Gastrocnemius medialis (tissue), 4 donors: Measurements from ENCODE around the gene CCDC187. TPM values are rescaled to one million over a fixed set of nuclear protein-coding genes. Genes with fewer than 3 reads are reported as not detected.

Experiments used
- ATAC-seq, 2 donors: fragments of 150-250 bp; one replicate each; pipeline ENCODE4 v1.9.1; 2016
- DNase-seq, 2 donors: peaks; one replicate each; pipeline ENCODE4 v3.0.0-alpha.2; 2019
- H3K27ac ChIP-seq, 4 donors: fragments of 200-600 bp; sonication (generic); 1 replicate in 1 of 4; 2 replicates in 3 of 4; pipeline ENCODE4 v1.5.1; 2016 to 2018; ENCODE audit warnings: mild to moderate bottlenecking in 2 of 4, moderate library complexity in 1 of 4
- H3K27me3 ChIP-seq, 3 donors: fragments of 200-600 bp; sonication (generic) in 2 of 3; 1 replicate in 1 of 3; 2 replicates in 2 of 3; pipeline versions ENCODE4 v1.5.1 to v1.6.0; 2016 to 2019; ENCODE audit warnings: mild to moderate bottlenecking in 1 of 3, moderate library complexity in 1 of 3
- H3K36me3 ChIP-seq, 2 donors: fragments of 200-600 bp; sonication (generic) in 1 of 2; one replicate each; pipeline ENCODE4 v1.5.1; 2017 to 2018
- H3K4me1 ChIP-seq, 2 donors: fragments of 200-600 bp; sonication (generic) in 1 of 2; one replicate each; pipeline ENCODE4 v1.5.1; 2016 to 2017; ENCODE audit warnings: mild to moderate bottlenecking in 2 of 2
- H3K4me3 ChIP-seq, 4 donors: fragments of 200-600 bp; sonication (generic) in 3 of 4; 1 replicate in 1 of 4; 2 replicates in 3 of 4; pipeline ENCODE4 v1.5.1; 2016 to 2019; ENCODE audit warnings: mild to moderate bottlenecking in 2 of 4
- H3K9me3 ChIP-seq, 3 donors: fragments of 200-600 bp; sonication (generic) in 2 of 3; 1 replicate in 1 of 3; 2 replicates in 2 of 3; pipeline ENCODE4 v1.5.1; 2016 to 2019
- POLR2A ChIP-seq, 2 donors: fragments of 450-650 bp; IDR thresholded peaks; one replicate each; pipeline ENCODE4 v1.6.1; 2017; ENCODE audit warnings: antibody characterized with exemption in 2 of 2, mild to moderate bottlenecking in 2 of 2, moderate library complexity in 2 of 2
- in situ Hi-C, 4 donors: fragments of 200-750 bp; cut with MboI; loops; one replicate each; pipeline versions ENCODE4 v1.15.0 to v1.8.0; 2017; ENCODE audit warnings: low sequenced_read_pairs in 4 of 4
- intact Hi-C: fragments of 100-400 bp; cut with DNase I; formaldehyde crosslinking; loops from one replicate; pipeline ENCODE4 v1.15.1; 2023; ENCODE audit warnings: low total_unique reads
- total RNA-seq, 4 donors: library from RNA; depleted of rRNA; stranded (reverse); fragments of >200 nt; gene quantifications; one replicate each; pipeline versions ENCODE4 v1.1.0 to v1.2.3, GENCODE V29; 2016
- TF ChIP-seq, protein P1 (sequence below), 5 experiments: fragments of 450-650 bp in 3 of 5; fragments of 200-600 bp in 2 of 5; sonication (generic) in 2 of 5; IDR thresholded peaks in 4 of 5; conservative IDR thresholded peaks in 1 of 5; 1 replicate in 4 of 5; 2 replicates in 1 of 5; pipeline ENCODE4 v1.5.1; 2016 to 2019; ENCODE audit warnings: antibody characterized with exemption in 5 of 5, mild to moderate bottlenecking in 3 of 5, moderate library complexity in 3 of 5

The CCDC187 gene
- total RNA-seq, 4 donors from 2014 or later, result not detected

GRCh38 chr9:136329211-136329627 lies 25.3 kb upstream of the CCDC187 start:
- intact Hi-C loops, result no loop called here
- in situ Hi-C loops, result no loop called here
- DNase-seq (no peak), ATAC-seq (no peak)
- Histone ChIP-seq H3K36me3 (no peaks in the 10 kb centered on the region), H3K9me3 (no peaks in the 10 kb centered on the region), H3K4me1 (peaks cover 0 to 11% of the 10 kb centered on the region in 2 donors), H3K4me3 (no peak overlapping the region), H3K27me3 (peaks cover 4 to 24% (median 16%) of the 10 kb centered on the region in 3 donors), H3K27ac (no peak overlapping the region)
- TF ChIP-seq, protein P1, sequence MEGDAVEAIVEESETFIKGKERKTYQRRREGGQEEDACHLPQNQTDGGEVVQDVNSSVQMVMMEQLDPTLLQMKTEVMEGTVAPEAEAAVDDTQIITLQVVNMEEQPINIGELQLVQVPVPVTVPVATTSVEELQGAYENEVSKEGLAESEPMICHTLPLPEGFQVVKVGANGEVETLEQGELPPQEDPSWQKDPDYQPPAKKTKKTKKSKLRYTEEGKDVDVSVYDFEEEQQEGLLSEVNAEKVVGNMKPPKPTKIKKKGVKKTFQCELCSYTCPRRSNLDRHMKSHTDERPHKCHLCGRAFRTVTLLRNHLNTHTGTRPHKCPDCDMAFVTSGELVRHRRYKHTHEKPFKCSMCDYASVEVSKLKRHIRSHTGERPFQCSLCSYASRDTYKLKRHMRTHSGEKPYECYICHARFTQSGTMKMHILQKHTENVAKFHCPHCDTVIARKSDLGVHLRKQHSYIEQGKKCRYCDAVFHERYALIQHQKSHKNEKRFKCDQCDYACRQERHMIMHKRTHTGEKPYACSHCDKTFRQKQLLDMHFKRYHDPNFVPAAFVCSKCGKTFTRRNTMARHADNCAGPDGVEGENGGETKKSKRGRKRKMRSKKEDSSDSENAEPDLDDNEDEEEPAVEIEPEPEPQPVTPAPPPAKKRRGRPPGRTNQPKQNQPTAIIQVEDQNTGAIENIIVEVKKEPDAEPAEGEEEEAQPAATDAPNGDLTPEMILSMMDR (IDR thresholded peaks at IDR 0.05 in 4 of 5, conservative IDR thresholded peaks at IDR 0.05 in 1 of 5), result no peak
- no peak for TF ChIP-seq POLR2A (IDR thresholded peaks at IDR 0.05)

DNA sequence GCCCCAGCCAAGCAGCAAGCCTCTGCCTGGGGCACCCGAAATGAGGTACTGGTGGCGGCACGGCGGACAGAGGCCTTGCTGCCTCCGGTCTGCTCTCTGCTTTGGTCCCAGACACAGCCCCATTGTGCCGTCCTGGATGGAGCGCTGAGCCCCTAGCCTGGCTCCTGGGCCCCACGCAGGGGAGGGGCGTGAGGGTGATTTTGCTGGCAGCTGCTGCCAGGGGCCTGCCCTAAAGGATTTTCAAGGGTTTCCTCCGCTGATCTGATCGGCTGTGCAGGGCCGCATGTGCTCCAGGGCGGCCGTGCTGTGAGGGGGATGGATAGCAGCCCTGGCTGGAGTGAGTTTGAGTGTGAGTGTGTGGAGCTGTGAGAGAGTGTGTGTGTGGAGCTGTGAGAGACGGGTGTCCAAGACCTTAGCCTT lies 24.7 kb upstream of the CCDC187 start:
- no peak for ATAC-seq
- TF ChIP-seq POLR2A (IDR thresholded peaks at IDR 0.05), result no peak
- TF ChIP-seq, protein P1 (IDR thresholded peaks at IDR 0.05 in 4 of 5, conservative IDR thresholded peaks at IDR 0.05 in 1 of 5), result no peak
- DNase-seq, result no peak
- Histone ChIP-seq H3K36me3 (no peaks in the 10 kb centered on the region), H3K27me3 (peaks cover 5 to 24% (median 16%) of the 10 kb centered on the region in 3 donors), H3K4me1 (peaks cover 0 to 11% of the 10 kb centered on the region in 2 donors), H3K27ac (no peak overlapping the region), H3K4me3 (peak overlapping the region in 3 of 4 donors; percentile 46 to 57 (median 53)), H3K9me3 (no peaks in the 10 kb centered on the region)
- in situ Hi-C loops, result no loop called here
- intact Hi-C loops, result no loop called here

- H3K27me3 ChIP-seq, result peaks cover 6 to 24% (median 16%) of the 10 kb centered on the region in 3 donors
- peaks cover 0 to 11% of the 10 kb centered on the region in 2 donors for H3K4me1 ChIP-seq
- H3K36me3 ChIP-seq, result no peaks in the 10 kb centered on the region
- peak in 1 of 2 donors; percentile 14 for ATAC-seq
- peak overlapping the region; percentile 46 to 57 (median 52) for H3K4me3 ChIP-seq
- intact Hi-C loops (no loop called here), in situ Hi-C loops (no loop called here)
- no peak for TF ChIP-seq POLR2A (IDR thresholded peaks at IDR 0.05)
- TF ChIP-seq, protein P1 (IDR thresholded peaks at IDR 0.05 in 4 of 5, conservative IDR thresholded peaks at IDR 0.05 in 1 of 5), result no peak
- H3K27ac ChIP-seq, result peak overlapping the region in 2 of 4 donors; percentile 22 to 44
- no peaks in the 10 kb centered on the region for H3K9me3 ChIP-seq
- no peak for DNase-seq
Observed at GRCh38 chr9:136328011-136328621, 24.2 kb upstream of the CCDC187 start.

- ATAC-seq, result peak in 1 of 2 donors; percentile 34
- peak within 1 kb of the TSS; percentile 22 to 44 (median 32) for H3K27ac ChIP-seq
- H3K27me3 ChIP-seq, result peaks cover 6 to 24% (median 17%) of the 10 kb centered on the region in 3 donors
- no peaks in the 10 kb centered on the region for H3K36me3 ChIP-seq
- H3K4me1 ChIP-seq, result peaks cover 0 to 11% of the 10 kb centered on the region in 2 donors
- no peak for DNase-seq
- TF ChIP-seq POLR2A (IDR thresholded peaks at IDR 0.05), result peak; percentile 23 to 26
- TF ChIP-seq, protein P1 (IDR thresholded peaks at IDR 0.05 in 4 of 5, conservative IDR thresholded peaks at IDR 0.05 in 1 of 5), result no peak
- intact Hi-C loops, result no loop called here
- H3K4me3 ChIP-seq, result peak within 1 kb of the TSS; percentile 46 to 57 (median 52)
- in situ Hi-C loops, result no loop called here
- H3K9me3 ChIP-seq, result no peaks in the 10 kb centered on the region
Observed at GRCh38 chr9:136327304-136327974, 23.5 kb upstream of the CCDC187 start, which contains the start of gene GPSM1. Gene GPSM1 (plus strand): TSS chr9:136327539. CDS start chr9:136327696, 157 bp downstream.
